CD4-positive, CD25-positive, alpha-beta regulatory T cell (primary cell): Measurements from ENCODE around the gene CAPZA1. TPM values are rescaled to one million over a fixed set of nuclear protein-coding genes. Genes with fewer than 3 reads are reported as not detected.

Experiments used
- ATAC-seq, 2 donors: fragments of 150-1000 bp; cut with Tn5 transposase; one replicate each; pipeline ENCODE4 v1.10.0; 2021; ENCODE audit warnings: low read depth in 2 of 2, moderate number of reproducible peaks in 2 of 2, moderate library complexity in 1 of 2
- DNase-seq, 3 donors: peaks; one replicate each; pipeline versions ENCODE4 v3.0.0 to v3.0.0-alpha.2; 2012 to 2022; ENCODE audit warnings: mixed read lengths in 1 of 3
- H3K27ac ChIP-seq: one replicate; pipeline ENCODE4 v1.7.0; 2013; ENCODE audit warnings: mild to moderate bottlenecking, low read length; ENCODE audit not compliant: insufficient read depth, poor library complexity, severe bottlenecking
- H3K27me3 ChIP-seq: one replicate; pipeline ENCODE4 v1.7.0; 2013; ENCODE audit warnings: low read length; ENCODE audit not compliant: control insufficient read depth, insufficient read depth
- H3K36me3 ChIP-seq: one replicate; pipeline ENCODE4 v1.7.0; 2013; ENCODE audit warnings: mild to moderate bottlenecking, low read length, moderate library complexity; ENCODE audit not compliant: control insufficient read depth, insufficient read depth
- H3K4me1 ChIP-seq: 2 replicates; pipeline ENCODE4 v1.7.0; 2013; ENCODE audit warnings: mild to moderate bottlenecking, low read length; ENCODE audit not compliant: insufficient read depth, control insufficient read depth, poor library complexity, severe bottlenecking
- H3K4me3 ChIP-seq: one replicate; pipeline ENCODE4 v1.7.0; 2013; ENCODE audit warnings: low read depth, mild to moderate bottlenecking, low read length, moderate library complexity
- H3K9me3 ChIP-seq, 2 experiments: 1 replicate in 1 of 2; 2 replicates in 1 of 2; pipeline ENCODE4 v1.7.0; 2013; ENCODE audit warnings: low read length in 2 of 2, mild to moderate bottlenecking in 1 of 2, moderate library complexity in 1 of 2; ENCODE audit not compliant: control insufficient read depth in 2 of 2
- H3K27ac Mint-ChIP-seq, 3 donors: one replicate each; pipeline ENCODE4 v1.8.0; 2020 to 2022; ENCODE audit warnings: mild to moderate bottlenecking in 3 of 3, mixed read lengths in 3 of 3, moderate library complexity in 2 of 3
- H3K27me3 Mint-ChIP-seq: one replicate; pipeline ENCODE4 v1.8.0; 2022; ENCODE audit warnings: mild to moderate bottlenecking, mixed read lengths
- H3K36me3 Mint-ChIP-seq: one replicate; pipeline ENCODE4 v1.8.0; 2020; ENCODE audit warnings: mixed read lengths
- H3K4me1 Mint-ChIP-seq, 4 donors: one replicate each; pipeline ENCODE4 v1.8.0; 2020 to 2022; ENCODE audit warnings: mixed read lengths in 4 of 4, mild to moderate bottlenecking in 1 of 4
- H3K4me3 Mint-ChIP-seq, 4 donors: one replicate each; pipeline ENCODE4 v1.8.0; 2020 to 2022; ENCODE audit warnings: mild to moderate bottlenecking in 4 of 4, mixed read lengths in 4 of 4, moderate library complexity in 3 of 4
- H3K9me3 Mint-ChIP-seq, 7 donors: one replicate each; pipeline ENCODE4 v1.8.0; 2020 to 2022; ENCODE audit warnings: mixed read lengths in 7 of 7, mild to moderate bottlenecking in 3 of 7, moderate library complexity in 2 of 7
- polyA plus RNA-seq, 4 donors: library from polyadenylated mRNA; unstranded; fragments of 300-500 nt; fragmentation: Illumina TruSeq; gene quantifications; one replicate each; pipeline ENCODE4 v1.2.3, GENCODE V29; 2021
- total RNA-seq: library from RNA; stranded (reverse); gene quantifications from one replicate; pipeline ENCODE4 v1.2.3, GENCODE V29; 2022

Gene CAPZA1
- total RNA-seq (244 TPM), polyA plus RNA-seq (100 to 1,000 TPM; 248 to 281 (median 260) TPM)

DNA sequence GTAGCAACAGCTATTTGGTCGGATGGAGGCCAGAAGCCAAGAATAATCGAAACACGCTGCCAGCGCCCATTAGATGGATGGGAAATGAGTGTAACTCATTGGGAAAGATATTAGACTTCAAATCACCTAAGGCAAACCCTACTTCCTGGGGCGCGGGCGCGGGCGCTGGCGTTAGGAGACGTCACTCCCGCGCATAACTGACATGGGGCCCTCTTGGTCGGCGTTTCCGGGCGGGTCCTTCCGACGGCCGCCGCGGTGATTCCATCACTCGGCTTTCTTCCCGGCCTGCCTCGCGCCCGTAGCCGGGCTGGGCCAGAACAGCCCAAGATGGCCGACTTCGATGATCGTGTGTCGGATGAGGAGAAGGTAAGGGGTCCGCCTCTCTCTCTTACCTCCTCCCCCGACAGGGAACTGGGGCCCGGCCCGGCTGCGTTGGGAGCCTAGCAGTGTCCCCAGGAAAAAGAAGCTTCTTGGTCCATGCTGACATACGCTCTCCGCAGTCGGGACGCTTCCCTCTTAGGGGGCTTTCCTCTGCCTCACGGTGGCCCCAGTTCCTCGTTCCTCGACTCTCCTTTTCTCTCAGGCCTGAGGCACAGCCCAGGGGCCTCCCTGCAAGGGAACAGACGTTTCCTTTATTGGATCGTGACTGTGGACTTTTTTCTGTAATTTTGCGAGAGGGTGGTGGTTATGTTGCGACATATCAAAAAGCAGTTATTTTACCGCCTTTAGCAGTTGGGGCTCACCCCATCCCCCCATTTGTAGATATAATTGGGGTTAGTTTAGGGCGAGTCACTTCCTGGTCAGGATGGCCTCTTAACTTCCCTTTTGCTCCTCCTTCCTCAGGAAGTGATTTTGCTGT lies at the start of gene CAPZA1:
TSS of gene CAPZA1 (plus strand) at position 315 of the 859 bp plus-strand sequence. CDS start at position 328, 13 bp downstream.
- no peaks in the 10 kb centered on the region for H3K27me3 ChIP-seq
- peaks cover under 1% of the 10 kb centered on the region for H3K36me3 Mint-ChIP-seq
- peak within 1 kb of the TSS; percentile 98 for H3K4me3 ChIP-seq
- no peaks in the 10 kb centered on the region for H3K9me3 Mint-ChIP-seq
- peak within 1 kb of the TSS; percentile 99 to 100 (median 100) for H3K4me3 Mint-ChIP-seq
- H3K27ac Mint-ChIP-seq, result peak within 1 kb of the TSS; percentile 99 to 100 (median 100)
- H3K9me3 ChIP-seq, result no peaks in the 10 kb centered on the region
- H3K36me3 ChIP-seq, result peaks cover under 1% of the 10 kb centered on the region
- H3K4me1 Mint-ChIP-seq, result peaks cover 21 to 54% (median 30%) of the 10 kb centered on the region in 4 donors
- ATAC-seq, result peak; percentile 88 to 92
- DNase-seq, result peak; percentile 86 to 96 (median 94)
- peaks cover 56% of the 10 kb centered on the region for H3K4me1 ChIP-seq
- peak within 1 kb of the TSS; percentile 100 for H3K27ac ChIP-seq
- H3K27me3 Mint-ChIP-seq, result peaks cover 10% of the 10 kb centered on the region

GRCh38 chr1:112575154-112575804 lies 44.4 kb upstream of the CAPZA1 start:
- no peaks in the 10 kb centered on the region for H3K4me1 ChIP-seq
- peaks cover 2 to 11% (median 4%) of the 10 kb centered on the region in 4 donors for H3K4me1 Mint-ChIP-seq
- no peak for DNase-seq
- H3K27ac Mint-ChIP-seq, result peak overlapping the region in 1 of 3 donors; percentile 46
- H3K27me3 ChIP-seq, result no peaks in the 10 kb centered on the region
- peaks cover 0 to 3% (median 0%) of the 10 kb centered on the region in 7 donors for H3K9me3 Mint-ChIP-seq
- peaks cover 9% of the 10 kb centered on the region for H3K36me3 ChIP-seq
- H3K27me3 Mint-ChIP-seq, result no peaks in the 10 kb centered on the region
- peak overlapping the region in 1 of 4 donors; percentile 48 for H3K4me3 Mint-ChIP-seq
- H3K4me3 ChIP-seq, result no peak overlapping the region
- peaks cover 38% of the 10 kb centered on the region for H3K36me3 Mint-ChIP-seq
- H3K27ac ChIP-seq, result no peak overlapping the region
- no peaks in the 10 kb centered on the region for H3K9me3 ChIP-seq
- ATAC-seq, result no peak

GRCh38 chr1:112576240-112576639 lies 43.4 kb upstream of the CAPZA1 start:
- Histone ChIP-seq H3K4me1 (no peaks in the 10 kb centered on the region), H3K27ac (no peak overlapping the region), H3K4me3 (no peak overlapping the region), H3K36me3 (peaks cover 9% of the 10 kb centered on the region), H3K27me3 (no peaks in the 10 kb centered on the region), H3K9me3 (no peaks in the 10 kb centered on the region)
- Mint-ChIP-seq H3K4me3 (no peak overlapping the region), H3K27me3 (no peaks in the 10 kb centered on the region), H3K36me3 (peaks cover 33% of the 10 kb centered on the region), H3K9me3 (peaks cover 0 to 3% (median 0%) of the 10 kb centered on the region in 7 donors), H3K4me1 (peaks cover 2 to 11% (median 4%) of the 10 kb centered on the region in 4 donors), H3K27ac (no peak overlapping the region)
- ATAC-seq, result no peak
- DNase-seq, result no peak

DNA sequence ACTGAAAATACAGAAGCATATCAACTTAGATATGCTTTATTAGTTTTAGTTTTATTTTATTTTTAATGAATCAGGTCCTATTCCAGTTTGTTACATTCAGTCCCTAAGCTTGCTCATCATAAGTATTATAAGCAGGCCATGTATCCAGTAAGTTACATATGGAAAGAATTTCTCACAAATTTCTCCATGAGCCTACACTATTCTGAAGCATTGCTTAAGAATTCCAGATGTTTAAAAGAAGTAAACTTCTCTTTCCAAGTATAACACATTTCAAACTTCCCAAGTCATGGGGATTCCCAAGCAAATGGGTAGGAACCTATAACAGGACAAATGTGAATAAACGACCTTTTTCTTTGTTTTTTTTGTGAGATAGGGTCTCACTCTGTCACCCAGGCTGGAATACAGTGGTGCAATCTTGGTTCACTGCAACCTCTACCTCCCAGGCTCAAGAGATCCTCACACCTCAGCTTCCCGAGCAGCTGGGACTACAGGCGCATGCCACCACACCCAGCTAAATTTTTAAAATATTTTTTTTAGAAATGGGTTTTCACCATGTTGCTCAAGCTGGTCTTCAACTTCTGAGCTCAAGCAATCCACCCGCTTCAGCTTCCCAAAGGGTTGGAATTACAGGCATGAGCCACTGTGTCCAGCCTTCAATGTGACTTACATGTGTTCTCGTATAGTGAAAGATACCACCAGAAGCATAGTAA lies 39.7 kb upstream of the CAPZA1 start:
- DNase-seq (no peak), ATAC-seq (no peak)
- no peaks in the 10 kb centered on the region for H3K27me3 Mint-ChIP-seq
- peaks cover 22% of the 10 kb centered on the region for H3K36me3 Mint-ChIP-seq
- H3K27ac ChIP-seq, result no peak overlapping the region
- no peak overlapping the region for H3K4me3 ChIP-seq
- H3K27ac Mint-ChIP-seq, result no peak overlapping the region
- no peaks in the 10 kb centered on the region for H3K9me3 Mint-ChIP-seq
- peaks cover 0 to 12% (median 7%) of the 10 kb centered on the region in 4 donors for H3K4me1 Mint-ChIP-seq
- H3K9me3 ChIP-seq, result no peaks in the 10 kb centered on the region
- no peak overlapping the region for H3K4me3 Mint-ChIP-seq
- peaks cover 9% of the 10 kb centered on the region for H3K36me3 ChIP-seq
- no peaks in the 10 kb centered on the region for H3K27me3 ChIP-seq
- no peaks in the 10 kb centered on the region for H3K4me1 ChIP-seq

- Histone ChIP-seq H3K36me3 (peaks cover 4% of the 10 kb centered on the region), H3K4me1 (no peaks in the 10 kb centered on the region), H3K4me3 (no peak overlapping the region), H3K27me3 (no peaks in the 10 kb centered on the region), H3K27ac (no peak overlapping the region), H3K9me3 (no peaks in the 10 kb centered on the region)
- peaks cover 0 to 7% (median under 1%) of the 10 kb centered on the region in 4 donors for H3K4me1 Mint-ChIP-seq
- H3K36me3 Mint-ChIP-seq, result peaks cover 7% of the 10 kb centered on the region
- H3K9me3 Mint-ChIP-seq, result no peaks in the 10 kb centered on the region
- H3K27ac Mint-ChIP-seq, result no peak overlapping the region
- H3K4me3 Mint-ChIP-seq, result no peak overlapping the region
- ATAC-seq, result no peak
- no peaks in the 10 kb centered on the region for H3K27me3 Mint-ChIP-seq
- no peak for DNase-seq
These were observed 37.9 kb upstream of the CAPZA1 start for GRCh38 chr1:112581586-112582192.

DNA sequence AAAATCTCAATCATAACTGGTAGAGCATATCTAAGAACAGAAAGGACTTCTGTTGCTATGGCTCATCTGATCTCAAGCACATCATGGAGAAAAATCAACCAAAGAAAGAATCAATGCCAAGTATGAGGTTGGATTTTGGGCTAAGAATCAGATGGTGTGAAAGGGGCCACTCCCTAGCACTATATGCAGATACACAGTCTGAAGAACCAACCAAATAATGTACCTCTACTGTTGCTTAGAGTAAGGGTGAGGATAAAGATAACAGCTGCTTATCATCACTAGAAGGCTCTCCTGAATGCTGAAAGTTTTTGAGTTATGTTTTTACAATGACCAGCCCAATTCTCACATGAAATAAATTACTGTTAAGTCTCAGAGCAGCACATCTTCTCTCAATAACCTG lies 36.3 kb upstream of the CAPZA1 start:
- peaks cover 4% of the 10 kb centered on the region for H3K36me3 ChIP-seq
- no peak overlapping the region for H3K4me3 Mint-ChIP-seq
- no peak overlapping the region for H3K27ac Mint-ChIP-seq
- H3K4me3 ChIP-seq, result no peak overlapping the region
- no peaks in the 10 kb centered on the region for H3K9me3 ChIP-seq
- no peaks in the 10 kb centered on the region for H3K27me3 Mint-ChIP-seq
- no peak for DNase-seq
- H3K27ac ChIP-seq, result no peak overlapping the region
- H3K4me1 ChIP-seq, result no peaks in the 10 kb centered on the region
- no peak for ATAC-seq
- peaks cover 3% of the 10 kb centered on the region for H3K36me3 Mint-ChIP-seq
- no peaks in the 10 kb centered on the region for H3K9me3 Mint-ChIP-seq
- no peaks in the 10 kb centered on the region for H3K27me3 ChIP-seq
- peaks cover 0 to 5% (median 0%) of the 10 kb centered on the region in 4 donors for H3K4me1 Mint-ChIP-seq

DNA sequence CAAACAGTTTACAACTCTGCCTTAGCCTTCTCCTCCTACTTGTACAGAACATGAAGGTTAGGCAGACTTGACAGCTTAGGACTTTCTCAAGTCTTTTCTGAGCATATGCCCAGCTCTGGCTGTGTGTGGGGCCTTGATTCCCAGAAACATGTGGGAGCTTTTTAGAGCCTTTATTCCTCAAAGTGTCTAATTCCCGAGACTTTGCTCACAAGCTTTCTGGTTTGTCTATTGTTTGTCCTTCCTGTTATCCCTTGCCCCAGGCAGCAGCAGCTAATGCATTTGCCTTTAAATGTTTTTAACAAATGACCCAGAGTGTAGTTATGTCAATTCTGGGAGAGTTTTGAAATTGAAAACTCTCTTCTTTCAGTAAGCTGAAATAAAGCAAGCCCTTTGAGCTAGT lies 29.9 kb upstream of the CAPZA1 start:
- H3K9me3 Mint-ChIP-seq, result peaks cover 0 to 12% (median 0%) of the 10 kb centered on the region in 7 donors
- H3K27me3 ChIP-seq, result no peaks in the 10 kb centered on the region
- peaks cover 0 to 3% (median 0%) of the 10 kb centered on the region in 4 donors for H3K4me1 Mint-ChIP-seq
- H3K9me3 ChIP-seq, result peaks cover 0 to 4% of the 10 kb centered on the region in 2 experiments
- H3K36me3 Mint-ChIP-seq, result peaks cover 26% of the 10 kb centered on the region
- no peak overlapping the region for H3K4me3 Mint-ChIP-seq
- no peak overlapping the region for H3K4me3 ChIP-seq
- no peaks in the 10 kb centered on the region for H3K27me3 Mint-ChIP-seq
- H3K36me3 ChIP-seq, result peaks cover 12% of the 10 kb centered on the region
- no peak overlapping the region for H3K27ac Mint-ChIP-seq
- no peak for DNase-seq
- no peaks in the 10 kb centered on the region for H3K4me1 ChIP-seq
- ATAC-seq, result no peak
- H3K27ac ChIP-seq, result no peak overlapping the region
